ENCODE data around the gene JMJD8.
A peak's percentile ranks its signal among the peaks of the same experiment; 100 is the strongest.

The JMJD8 gene

GRCh38 chr16:725041-725376 lies 40.9 kb upstream of the JMJD8 start:
- peak overlapping the region; percentile 99 for H3K27ac ChIP-seq
- TF ChIP-seq, protein P1, sequence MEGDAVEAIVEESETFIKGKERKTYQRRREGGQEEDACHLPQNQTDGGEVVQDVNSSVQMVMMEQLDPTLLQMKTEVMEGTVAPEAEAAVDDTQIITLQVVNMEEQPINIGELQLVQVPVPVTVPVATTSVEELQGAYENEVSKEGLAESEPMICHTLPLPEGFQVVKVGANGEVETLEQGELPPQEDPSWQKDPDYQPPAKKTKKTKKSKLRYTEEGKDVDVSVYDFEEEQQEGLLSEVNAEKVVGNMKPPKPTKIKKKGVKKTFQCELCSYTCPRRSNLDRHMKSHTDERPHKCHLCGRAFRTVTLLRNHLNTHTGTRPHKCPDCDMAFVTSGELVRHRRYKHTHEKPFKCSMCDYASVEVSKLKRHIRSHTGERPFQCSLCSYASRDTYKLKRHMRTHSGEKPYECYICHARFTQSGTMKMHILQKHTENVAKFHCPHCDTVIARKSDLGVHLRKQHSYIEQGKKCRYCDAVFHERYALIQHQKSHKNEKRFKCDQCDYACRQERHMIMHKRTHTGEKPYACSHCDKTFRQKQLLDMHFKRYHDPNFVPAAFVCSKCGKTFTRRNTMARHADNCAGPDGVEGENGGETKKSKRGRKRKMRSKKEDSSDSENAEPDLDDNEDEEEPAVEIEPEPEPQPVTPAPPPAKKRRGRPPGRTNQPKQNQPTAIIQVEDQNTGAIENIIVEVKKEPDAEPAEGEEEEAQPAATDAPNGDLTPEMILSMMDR (IDR thresholded peaks at IDR 0.05) = no peak
- TF ChIP-seq ZFX (IDR thresholded peaks at IDR 0.05; ENCODE audit: borderline replicate concordance) = no peak

DNA sequence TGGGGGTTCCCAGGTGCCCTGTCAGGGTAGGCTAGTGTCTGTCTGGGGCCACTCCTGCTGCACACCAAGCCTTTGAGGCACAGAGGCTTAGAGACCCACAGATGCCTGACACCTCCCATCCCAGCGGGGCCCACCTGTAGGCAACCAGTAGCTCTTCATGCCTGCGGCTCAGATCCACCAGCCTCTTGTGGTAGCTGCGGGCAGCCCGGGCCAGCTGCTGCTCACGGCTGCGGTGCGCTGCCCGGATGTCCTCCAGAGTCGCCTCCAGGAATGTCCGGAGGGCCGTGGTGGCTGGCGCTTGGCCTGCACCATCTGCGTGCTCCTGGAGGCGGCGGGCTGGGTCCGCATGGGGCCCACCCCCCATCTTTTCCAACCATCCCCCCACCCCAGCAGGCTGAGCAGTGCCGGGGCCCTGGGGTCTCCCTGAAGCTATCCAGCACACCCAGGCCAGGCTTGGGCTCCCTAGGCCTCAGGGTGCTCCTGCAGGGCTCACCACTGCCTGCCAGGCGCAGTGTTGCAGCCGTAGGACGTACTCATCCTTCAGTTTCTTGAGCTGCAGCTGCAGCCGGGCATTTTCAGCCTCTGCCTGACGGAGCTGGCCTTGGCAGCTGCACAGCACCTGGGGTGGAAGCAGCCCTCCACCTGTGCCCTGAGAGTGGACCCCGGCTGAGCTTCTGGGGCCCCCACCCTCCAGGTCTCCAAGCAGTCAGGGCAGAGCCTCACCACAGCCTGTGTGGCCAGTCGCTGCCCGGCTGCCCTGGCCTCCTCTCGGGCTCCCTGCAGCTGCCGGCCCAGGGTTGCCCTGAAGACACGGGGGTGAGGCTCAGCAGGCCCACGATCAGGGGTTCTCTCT lies 40.3 kb upstream of the JMJD8 start:
- no peak for TF ChIP-seq ZFX (IDR thresholded peaks at IDR 0.05; ENCODE audit: borderline replicate concordance)
- TF ChIP-seq, protein P1 (IDR thresholded peaks at IDR 0.05) = no peak
- peak overlapping the region; percentile 99 for H3K27ac ChIP-seq

GRCh38 chr16:723695-724094 lies 39.6 kb upstream of the JMJD8 start:
- peak overlapping the region; percentile 99 for H3K27ac ChIP-seq

DNA sequence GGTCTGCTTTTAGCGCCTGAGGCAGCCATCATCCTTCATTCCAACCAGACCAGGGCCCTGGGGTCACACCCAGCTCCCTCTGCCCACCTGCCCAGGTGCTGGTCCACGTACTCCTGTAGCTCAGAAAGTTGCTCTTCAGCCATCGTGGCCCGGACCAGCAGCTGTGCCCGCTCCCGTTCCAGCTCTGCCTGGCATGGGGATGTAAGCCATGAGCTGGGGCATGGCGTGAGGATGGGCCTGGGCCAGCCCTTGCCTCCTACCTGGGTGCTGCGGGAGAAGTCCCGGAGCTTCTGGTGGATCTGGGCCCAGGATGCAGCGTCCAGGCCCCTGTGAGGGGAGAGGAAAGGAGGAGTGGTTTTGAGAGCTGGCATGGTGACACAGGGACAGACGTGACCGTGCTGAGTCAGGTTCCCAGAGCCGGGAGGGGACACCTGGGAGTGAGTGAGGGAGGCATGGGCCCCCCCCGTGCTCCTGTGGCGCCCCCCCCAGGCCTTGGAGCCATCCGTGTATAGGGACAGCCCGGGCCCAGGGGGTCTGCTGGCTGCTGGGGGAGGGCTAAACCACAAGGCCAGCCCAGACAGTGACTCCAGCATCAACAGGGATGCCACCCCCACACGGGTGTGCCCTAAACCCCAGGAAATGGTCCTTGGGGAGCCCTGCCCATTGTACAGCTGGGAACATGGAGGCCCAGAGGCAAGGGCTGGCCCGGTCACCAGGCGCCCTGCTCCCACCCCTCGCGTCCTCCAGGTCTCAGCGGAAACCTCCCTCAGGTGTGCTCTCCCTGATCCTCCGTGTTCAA lies 38.9 kb upstream of the JMJD8 start:
- no peak for TF ChIP-seq ZFX (IDR thresholded peaks at IDR 0.05; ENCODE audit: borderline replicate concordance)
- TF ChIP-seq, protein P1 (IDR thresholded peaks at IDR 0.05) = no peak
- peak overlapping the region; percentile 99; the same call in 1 of the 2 replicates for H3K27ac ChIP-seq

More at GRCh38 chr16:723695-724094, 39.6 kb upstream of the JMJD8 start:
- TF ChIP-seq, protein P1 (IDR thresholded peaks at IDR 0.05) = no peak
- no peak for TF ChIP-seq ZFX (IDR thresholded peaks at IDR 0.05; ENCODE audit: borderline replicate concordance)

DNA sequence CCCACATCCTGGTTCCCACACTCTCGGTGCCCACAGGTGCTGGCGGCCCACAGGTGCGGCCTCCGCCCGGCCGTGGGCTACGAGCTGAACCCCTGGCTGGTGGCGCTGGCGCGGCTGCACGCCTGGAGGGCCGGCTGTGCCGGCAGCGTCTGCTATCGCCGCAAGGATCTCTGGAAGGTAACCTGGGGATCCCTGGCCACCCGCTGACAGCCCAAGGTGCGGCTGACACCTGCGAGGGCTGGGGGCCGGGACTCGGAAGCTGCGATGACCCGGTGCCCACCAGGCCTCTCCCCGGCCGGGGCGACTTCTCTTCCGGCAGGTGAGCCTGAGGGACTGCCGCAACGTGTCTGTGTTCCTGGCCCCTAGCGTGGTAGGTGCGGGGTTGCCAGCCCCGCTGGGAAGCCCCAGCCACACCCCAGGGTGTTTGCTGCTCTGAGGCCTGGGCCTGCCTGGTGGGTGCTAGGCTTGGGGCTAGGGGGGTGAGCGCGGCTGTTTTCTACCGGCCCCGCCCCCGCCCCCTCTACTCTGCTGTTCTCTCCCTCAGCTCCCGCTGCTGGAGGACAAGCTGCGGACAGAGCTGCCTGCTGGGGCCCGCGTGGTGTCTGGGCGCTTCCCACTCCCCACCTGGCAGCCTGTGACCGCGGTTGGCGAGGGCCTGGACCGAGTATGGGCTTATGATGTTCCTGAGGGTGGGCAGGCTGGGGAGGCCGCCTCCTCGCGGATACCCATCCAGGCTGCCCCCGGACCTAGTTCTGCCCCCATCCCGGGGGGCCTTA lies 37.8 kb upstream of the JMJD8 start:
- no peak for TF ChIP-seq ZFX (IDR thresholded peaks at IDR 0.05; ENCODE audit: borderline replicate concordance)
- peak overlapping the region; percentile 99 for H3K27ac ChIP-seq

DNA sequence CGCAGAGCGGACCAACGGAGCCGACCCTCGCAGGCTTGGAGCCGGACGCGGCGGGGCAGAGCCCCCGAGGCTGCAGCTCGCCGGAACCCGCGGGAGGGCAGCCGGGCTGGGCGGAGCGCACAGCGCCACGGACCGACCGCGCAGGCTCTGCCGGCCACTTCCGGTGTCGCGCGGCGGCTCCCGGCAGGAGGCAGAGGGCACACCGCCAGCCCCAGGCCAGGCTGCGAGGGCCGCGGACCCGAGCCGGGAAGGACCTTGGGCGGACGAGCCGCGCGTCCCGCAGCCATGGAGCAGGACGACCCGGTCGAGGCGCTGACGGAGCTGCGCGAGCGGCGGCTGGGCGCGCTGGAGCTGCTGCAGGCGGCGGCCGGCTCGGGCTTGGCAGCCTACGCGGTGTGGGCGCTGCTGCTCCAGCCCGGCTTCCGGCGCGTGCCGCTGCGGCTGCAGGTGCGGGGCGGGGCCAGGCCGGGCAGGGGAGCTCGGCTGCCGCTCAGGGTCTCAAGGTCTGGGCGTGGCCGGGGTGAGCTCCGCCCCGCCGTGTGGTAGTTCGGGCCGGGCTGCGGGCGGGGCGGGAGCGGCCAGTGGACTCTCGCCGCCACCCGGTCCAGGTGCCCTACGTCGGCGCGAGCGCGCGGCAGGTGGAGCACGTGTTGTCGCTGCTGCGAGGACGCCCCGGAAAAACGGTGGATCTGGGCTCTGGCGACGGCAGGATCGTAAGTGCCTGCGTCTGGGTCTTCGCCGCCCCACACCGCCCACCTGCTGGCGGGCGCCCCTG lies 37.0 kb upstream of the JMJD8 start, which contains the start of gene ANTKMT:
ANTKMT (plus strand) TSS at position 157 of the 775 bp plus-strand sequence; CDS start at position 286, 129 bp downstream.
- TF ChIP-seq, protein P1 (IDR thresholded peaks at IDR 0.05) = peak; percentile 6; the same call in 1 of the 2 replicates
- no peak for TF ChIP-seq ZFX (IDR thresholded peaks at IDR 0.05; ENCODE audit: borderline replicate concordance)
- peak within 1 kb of the TSS; percentile 98 for H3K27ac ChIP-seq
